ENCODE data around the gene MRPS5. TPM values are rescaled to one million over a fixed set of nuclear protein-coding genes. Genes with fewer than 3 reads are reported as not detected.
A peak's percentile ranks its signal among the peaks of the same experiment; 100 is the strongest.

The MRPS5 gene
- total RNA-seq, 2 donors from 2014 or later = 57.9 to 59.0 TPM

GRCh38 chr2:95056461-95057459, 64.8 kb downstream of the MRPS5 start:
- Mint-ChIP-seq H3K4me1 (peaks cover 2% of the 10 kb centered on the region), H3K9me3 (no peaks in the 10 kb centered on the region)

DNA sequence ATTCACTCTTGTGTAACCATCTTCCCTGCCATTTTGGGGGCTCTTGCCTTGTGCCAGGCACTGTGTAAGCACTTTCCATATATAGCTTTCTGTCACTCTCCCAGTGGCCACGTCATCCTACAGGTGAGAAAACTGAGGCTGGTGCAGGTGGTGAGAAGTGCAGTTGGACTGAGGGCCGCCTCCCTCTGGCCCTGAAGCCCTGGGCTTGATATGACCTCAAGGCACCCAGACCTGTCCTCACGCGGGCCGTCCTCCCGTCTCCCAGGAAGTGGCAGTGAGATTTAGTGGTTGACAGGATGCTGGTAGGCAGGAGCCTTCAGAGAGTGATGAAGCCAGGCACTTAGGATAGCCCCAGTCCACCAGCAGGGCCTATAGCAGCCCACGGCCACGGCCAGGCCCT, 65.6 kb downstream of the MRPS5 start:
- no peak for DNase-seq
- no peaks in the 10 kb centered on the region for H3K36me3 ChIP-seq (ENCODE audit: control insufficient read depth, insufficient read depth, low read length)
- Mint-ChIP-seq H3K27me3 (ENCODE audit: insufficient read depth) (peaks cover 17% of the 10 kb centered on the region), H3K27ac (no peak overlapping the region), H3K4me1 (peaks cover 2% of the 10 kb centered on the region), H3K4me3 (no peak overlapping the region), H3K9me3 (no peaks in the 10 kb centered on the region), H3K36me3 (ENCODE audit: low read depth) (no peaks in the 10 kb centered on the region)
- H3K9me3 ChIP-seq (ENCODE audit: control insufficient read depth, low read length) = no peaks in the 10 kb centered on the region
- TF ChIP-seq, protein P1, sequence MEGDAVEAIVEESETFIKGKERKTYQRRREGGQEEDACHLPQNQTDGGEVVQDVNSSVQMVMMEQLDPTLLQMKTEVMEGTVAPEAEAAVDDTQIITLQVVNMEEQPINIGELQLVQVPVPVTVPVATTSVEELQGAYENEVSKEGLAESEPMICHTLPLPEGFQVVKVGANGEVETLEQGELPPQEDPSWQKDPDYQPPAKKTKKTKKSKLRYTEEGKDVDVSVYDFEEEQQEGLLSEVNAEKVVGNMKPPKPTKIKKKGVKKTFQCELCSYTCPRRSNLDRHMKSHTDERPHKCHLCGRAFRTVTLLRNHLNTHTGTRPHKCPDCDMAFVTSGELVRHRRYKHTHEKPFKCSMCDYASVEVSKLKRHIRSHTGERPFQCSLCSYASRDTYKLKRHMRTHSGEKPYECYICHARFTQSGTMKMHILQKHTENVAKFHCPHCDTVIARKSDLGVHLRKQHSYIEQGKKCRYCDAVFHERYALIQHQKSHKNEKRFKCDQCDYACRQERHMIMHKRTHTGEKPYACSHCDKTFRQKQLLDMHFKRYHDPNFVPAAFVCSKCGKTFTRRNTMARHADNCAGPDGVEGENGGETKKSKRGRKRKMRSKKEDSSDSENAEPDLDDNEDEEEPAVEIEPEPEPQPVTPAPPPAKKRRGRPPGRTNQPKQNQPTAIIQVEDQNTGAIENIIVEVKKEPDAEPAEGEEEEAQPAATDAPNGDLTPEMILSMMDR (conservative IDR thresholded peaks at IDR 0.05) = no peak
- no peak overlapping the region for H3K9ac ChIP-seq (ENCODE audit: extremely low read depth, low read length, poor library complexity, severe bottlenecking)
- no peaks in the 10 kb centered on the region for H3K4me1 ChIP-seq (ENCODE audit: control insufficient read depth, insufficient read depth, low read length)
- H3K27ac ChIP-seq (ENCODE audit: low read depth, low read length) = no peak overlapping the region
- 84 to 85% methylated on average over 7 to 8 of the region's 8 CpGs for whole genome bisulfite sequencing, 2 experiments (ENCODE audit: insufficient coverage in 1 of 2, insufficient read length in 1 of 2)
- peaks cover 6% of the 10 kb centered on the region for H3K27me3 ChIP-seq (ENCODE audit: control insufficient read depth, insufficient read depth, low read length, poor library complexity, severe bottlenecking)
- H3K4me3 ChIP-seq (ENCODE audit: low read length) = no peak overlapping the region

More at GRCh38 chr2:95056461-95057459, 64.8 kb downstream of the MRPS5 start:
- no peak for DNase-seq
- no peaks in the 10 kb centered on the region for H3K4me1 ChIP-seq (ENCODE audit: control insufficient read depth, insufficient read depth, low read length)
- 89 to 92% methylated on average over 8 to 15 of the region's 15 CpGs for WGBS, 2 experiments (ENCODE audit: insufficient coverage in 1 of 2, insufficient read length in 1 of 2)
- TF ChIP-seq, protein P1 (conservative IDR thresholded peaks at IDR 0.05) = peak; percentile 21
- Mint-ChIP-seq H3K36me3 (ENCODE audit: low read depth) (no peaks in the 10 kb centered on the region), H3K27ac (no peak overlapping the region), H3K27me3 (ENCODE audit: insufficient read depth) (peaks cover 17% of the 10 kb centered on the region), H3K4me3 (no peak overlapping the region)
- H3K36me3 ChIP-seq (ENCODE audit: control insufficient read depth, insufficient read depth, low read length) = no peaks in the 10 kb centered on the region
- peak overlapping the region; percentile 55 for H3K27ac ChIP-seq (ENCODE audit: low read depth, low read length)
- H3K9ac ChIP-seq (ENCODE audit: extremely low read depth, low read length, poor library complexity, severe bottlenecking) = no peak overlapping the region
- no peak overlapping the region for H3K4me3 ChIP-seq (ENCODE audit: low read length)
- H3K9me3 ChIP-seq (ENCODE audit: control insufficient read depth, low read length) = no peaks in the 10 kb centered on the region
- peaks cover 6% of the 10 kb centered on the region for H3K27me3 ChIP-seq (ENCODE audit: control insufficient read depth, insufficient read depth, low read length, poor library complexity, severe bottlenecking)

DNA sequence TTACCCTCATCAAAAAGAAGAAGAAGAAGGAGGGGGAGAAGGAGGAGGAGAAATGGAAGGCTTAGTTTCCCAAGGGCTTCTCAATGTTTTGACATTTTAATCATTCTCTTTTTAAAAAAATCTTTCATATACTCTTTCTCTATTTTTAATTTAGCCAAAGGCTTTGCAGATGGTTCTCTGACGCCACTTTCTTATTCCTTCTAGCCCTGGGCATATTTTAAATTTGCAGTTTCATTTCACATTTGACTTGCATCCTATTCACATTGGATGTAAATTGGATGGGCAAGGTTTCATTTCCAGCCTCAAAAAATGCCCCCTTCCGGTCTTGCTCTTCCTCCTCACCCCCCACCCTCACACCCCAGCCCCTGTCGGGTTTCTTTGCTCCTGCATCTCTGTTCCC, 66.3 kb downstream of the MRPS5 start:
- Mint-ChIP-seq H3K36me3 (ENCODE audit: low read depth) (no peaks in the 10 kb centered on the region), H3K27ac (no peak overlapping the region), H3K27me3 (ENCODE audit: insufficient read depth) (peaks cover 13% of the 10 kb centered on the region), H3K4me1 (peaks cover 2% of the 10 kb centered on the region), H3K9me3 (no peaks in the 10 kb centered on the region), H3K4me3 (no peak overlapping the region)
- no peak overlapping the region for H3K27ac ChIP-seq (ENCODE audit: low read depth, low read length)
- H3K9me3 ChIP-seq (ENCODE audit: control insufficient read depth, low read length) = no peaks in the 10 kb centered on the region
- H3K9ac ChIP-seq (ENCODE audit: extremely low read depth, low read length, poor library complexity, severe bottlenecking) = no peak overlapping the region
- H3K27me3 ChIP-seq (ENCODE audit: control insufficient read depth, insufficient read depth, low read length, poor library complexity, severe bottlenecking) = peaks cover 6% of the 10 kb centered on the region
- H3K4me1 ChIP-seq (ENCODE audit: control insufficient read depth, insufficient read depth, low read length) = no peaks in the 10 kb centered on the region
- TF ChIP-seq, protein P1 (conservative IDR thresholded peaks at IDR 0.05) = no peak
- WGBS, 2 experiments (ENCODE audit: insufficient coverage in 1 of 2, insufficient read length in 1 of 2) = 83 to 84% methylated on average over 2 to 3 of the region's 3 CpGs
- DNase-seq = no peak
- no peak overlapping the region for H3K4me3 ChIP-seq (ENCODE audit: low read length)
- H3K36me3 ChIP-seq (ENCODE audit: control insufficient read depth, insufficient read depth, low read length) = no peaks in the 10 kb centered on the region

Measured in endodermal cell (in vitro differentiated cells).